Panc1 (cell line): Measurements from ENCODE around the gene VAT1. TPM values are rescaled to one million over a fixed set of nuclear protein-coding genes. Genes with fewer than 3 reads are reported as not detected.

Experiments used
- ATAC-seq: fragments of 200-7000 bp; cut with Tn5 transposase; 2 replicates; pipeline ENCODE4 v1.9.1; 2020; ENCODE audit warnings: mild to moderate bottlenecking, moderate library complexity
- BruUV-seq: library from RNA; stranded (reverse); fragments of 400-500 nt; replicated peaks from 2 replicates; lab custom pipeline; 2021; lab: Mats Ljungman, UMichigan
- CTCF ChIA-PET: fragments of 300-600 bp; sonication (Branson Sonifier 250); formaldehyde crosslinking; loops from one replicate; lab custom pipeline; 2022; ENCODE audit warnings: antibody characterized with exemption; lab: Charles Lee
- POLR2A ChIA-PET: fragments of 300-600 bp; sonication (Branson Sonifier 250); formaldehyde crosslinking; loops from one replicate; lab custom pipeline; 2022; ENCODE audit warnings: antibody characterized with exemption; lab: Charles Lee
- DNase-seq: peaks from one replicate; pipeline ENCODE4 v3.0.0-alpha.2; 2010; ENCODE audit warnings: low read depth, low spot score
- H3K27ac ChIP-seq: 2 replicates; pipeline ENCODE4 v1.5.1; 2011; ENCODE audit warnings: mild to moderate bottlenecking, low read length, inconsistent platforms
- H3K27me3 ChIP-seq: fragments of 200-500 bp; sonication (Bioruptor generic); 2 replicates; pipeline ENCODE4 v1.6.0; 2014; ENCODE audit warnings: low read length, inconsistent platforms; ENCODE audit not compliant: control insufficient read depth, insufficient read depth
- H3K36me3 ChIP-seq: fragments of 200-500 bp; sonication (Bioruptor generic); 2 replicates; pipeline ENCODE4 v1.5.1; 2014; ENCODE audit warnings: inconsistent platforms, mild to moderate bottlenecking, low read length, moderate library complexity; ENCODE audit not compliant: control insufficient read depth, insufficient read depth
- H3K4me1 ChIP-seq: 2 replicates; pipeline ENCODE4 v1.5.1; 2011; ENCODE audit warnings: inconsistent platforms, mild to moderate bottlenecking, low read length, moderate library complexity; ENCODE audit not compliant: control insufficient read depth, insufficient read depth
- H3K4me3 ChIP-seq, 2 experiments: 2 replicates each; pipeline ENCODE4 v1.5.1; 2011 to 2012; ENCODE audit warnings: low read depth in 2 of 2, low read length in 2 of 2, mild to moderate bottlenecking in 2 of 2, inconsistent platforms in 1 of 2, moderate library complexity in 1 of 2
- H3K9me3 ChIP-seq: fragments of 200-500 bp; sonication (Bioruptor generic); 2 replicates; pipeline ENCODE4 v1.5.1; 2014; ENCODE audit warnings: low read depth, mild to moderate bottlenecking, inconsistent platforms, low read length, moderate library complexity; ENCODE audit not compliant: control insufficient read depth, insufficient read depth
- CTCF ChIP-seq: fragments of 450-650 bp; IDR thresholded peaks from 2 replicates; pipeline ENCODE4 v1.5.1; 2017; ENCODE audit warnings: mild to moderate bottlenecking
- POLR2AphosphoS5 ChIP-seq: IDR thresholded peaks from 2 replicates; pipeline ENCODE4 v1.6.1; 2012; ENCODE audit warnings: mild to moderate bottlenecking, low read depth, low read length, moderate library complexity
- REST ChIP-seq, 2 experiments: IDR thresholded peaks; 2 replicates each; pipeline ENCODE4 v1.6.1; 2011 to 2012; ENCODE audit warnings: low read depth in 2 of 2, control low read depth in 1 of 2, low read length in 1 of 2, mild to moderate bottlenecking in 1 of 2, moderate library complexity in 1 of 2; ENCODE audit not compliant: insufficient read depth in 1 of 2
- SIN3A ChIP-seq: IDR thresholded peaks from 2 replicates; pipeline ENCODE4 v1.6.1; 2012; ENCODE audit warnings: low read depth, mild to moderate bottlenecking, low read length, moderate library complexity, borderline replicate concordance; ENCODE audit not compliant: insufficient read depth
- TCF7L2 ChIP-seq: IDR thresholded peaks from 2 replicates; pipeline ENCODE4 v1.6.1; 2011; ENCODE audit warnings: mild to moderate bottlenecking, low read depth, low read length, inconsistent platforms
- in situ Hi-C: cut with HindIII; loops from 2 replicates; pipeline ENCODE4 v1.10.0; 2016; ENCODE audit warnings: low sequenced_read_pairs, low pct_unique_long_range_greater_than_20kb
- intact Hi-C: fragments of 100-400 bp; cut with micrococcal nuclease; formaldehyde crosslinking; loops from one replicate; pipeline ENCODE4 v1.10.0; 2022; ENCODE audit not compliant: unreplicated experiment
- total RNA-seq: library from RNA; stranded (reverse); gene quantifications from one replicate; pipeline ENCODE4 v1.2.1, GENCODE V29; 2021; ENCODE audit not compliant: unreplicated experiment

Gene VAT1
- total RNA-seq, 1 experiment from 2014 or later, result 169 TPM

DNA sequence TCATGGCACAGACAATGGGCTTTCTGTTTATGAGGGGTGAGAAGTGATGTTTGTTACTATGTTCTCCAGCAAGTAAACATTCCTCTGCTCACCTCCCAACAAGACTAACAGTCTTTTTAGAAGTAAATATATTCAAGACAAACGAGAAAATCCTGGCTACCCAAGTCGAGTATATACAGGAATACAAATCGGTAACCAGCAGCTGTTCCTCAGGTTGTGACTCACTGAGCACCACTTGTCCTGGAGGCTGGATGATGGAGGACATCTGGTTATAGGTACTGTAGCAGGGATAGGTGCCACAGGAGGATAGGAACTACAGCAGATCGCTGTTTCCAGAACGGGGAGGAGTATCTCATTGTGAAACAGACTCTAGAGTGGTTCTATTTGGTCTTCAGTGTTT is 29.3 kb downstream of the VAT1 start:
- TSS peak; percentile 71 for BruUV-seq
- in situ Hi-C loops, result no loop called here
- no peaks in the 10 kb centered on the region for H3K27me3 ChIP-seq
- no peak overlapping the region for H3K4me3 ChIP-seq
- peaks cover 5% of the 10 kb centered on the region for H3K36me3 ChIP-seq
- no peaks in the 10 kb centered on the region for H3K9me3 ChIP-seq
- ChIA-PET POLR2A (no interaction called here), CTCF (no interaction called here)
- peaks cover 18% of the 10 kb centered on the region for H3K4me1 ChIP-seq
- no peak for ATAC-seq
- H3K27ac ChIP-seq, result no peak overlapping the region
- no peak for DNase-seq
- intact Hi-C loops, result no loop called here
- no peak for TF ChIP-seq TCF7L2
- TF ChIP-seq POLR2AphosphoS5, result no peak
- TF ChIP-seq SIN3A, result no peak
- no peak for TF ChIP-seq CTCF
- no peak for TF ChIP-seq REST (IDR thresholded peaks at IDR 0.05; ENCODE audit: insufficient read depth in 1 of 2, low read depth in 2 of 2, low read length in 1 of 2)

DNA sequence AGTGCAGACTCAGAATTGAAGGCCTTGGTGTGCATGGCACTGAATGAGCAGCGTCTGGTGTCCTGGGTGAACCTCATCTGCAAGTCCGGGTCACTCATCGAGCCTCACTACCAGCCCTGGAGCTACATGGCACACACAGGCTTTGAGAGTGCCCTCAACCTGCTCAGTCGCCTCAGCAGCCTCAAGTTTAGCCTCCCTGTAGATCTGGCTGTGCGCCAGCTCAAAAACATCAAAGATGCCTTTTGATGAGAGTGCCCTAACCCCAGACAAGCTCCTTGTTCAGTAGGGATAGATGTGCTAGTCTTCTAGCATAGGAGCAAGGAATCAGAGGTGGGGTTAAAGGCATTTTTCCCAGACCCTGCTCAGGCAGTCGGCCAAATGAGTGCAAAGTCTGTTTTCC is 30.7 kb downstream of the VAT1 start:
- BruUV-seq, result no TSS peak
- Histone ChIP-seq H3K4me3 (no peak overlapping the region), H3K4me1 (peaks cover 11% of the 10 kb centered on the region; the same call in 1 of the 2 replicates), H3K36me3 (peaks cover 5% of the 10 kb centered on the region), H3K27ac (no peak overlapping the region), H3K27me3 (no peaks in the 10 kb centered on the region), H3K9me3 (no peaks in the 10 kb centered on the region)
- POLR2A ChIA-PET, result no interaction called here
- in situ Hi-C loops (no loop called here), intact Hi-C loops (no loop called here)
- CTCF ChIA-PET, result interaction anchor here (0.6 kb wide), 1 partner anchor 222 kb away, joined by 3 read pairs; no protein-coding TSS in a partner anchor
- TF ChIP-seq REST (IDR thresholded peaks at IDR 0.05; ENCODE audit: insufficient read depth in 1 of 2, low read depth in 2 of 2, low read length in 1 of 2) (no peak), SIN3A (no peak), CTCF (no peak), POLR2AphosphoS5 (no peak)
- no peak for DNase-seq
- ATAC-seq, result no peak
